Mesodermal cell (in vitro differentiated cells): ENCODE measurements around the gene STARD3NL.
"Not testable (repeated sequence)": the region's sequence is repeated elsewhere in the genome, so short reads cannot be mapped to it uniquely, and the experiment has no call there.

Source experiments
- H3K27ac ChIP-seq: 2 replicates; pipeline ENCODE4 v1.7.0; 2013; ENCODE audit warnings: mild to moderate bottlenecking, low read depth, low read length, moderate library complexity; ENCODE audit not compliant: severe bottlenecking
- H3K36me3 ChIP-seq: 2 replicates; pipeline ENCODE4 v1.7.1; 2013; ENCODE audit warnings: mild to moderate bottlenecking, low read length, moderate library complexity; ENCODE audit not compliant: control insufficient read depth, insufficient read depth
- H3K4me1 ChIP-seq: one replicate; pipeline ENCODE4 v1.7.1; 2013; ENCODE audit warnings: mild to moderate bottlenecking, low read length; ENCODE audit not compliant: insufficient read depth, control insufficient read depth, poor library complexity, severe bottlenecking
- H3K4me3 ChIP-seq: 2 replicates; pipeline ENCODE4 v1.7.0; 2013; ENCODE audit warnings: low read length, control low read depth, mild to moderate bottlenecking; ENCODE audit not compliant: insufficient read depth, poor library complexity, severe bottlenecking; ENCODE audit errors: extremely low read depth
- H3K9me3 ChIP-seq: 2 replicates; pipeline ENCODE4 v1.7.1; 2013; ENCODE audit warnings: mild to moderate bottlenecking, low read length, moderate library complexity; ENCODE audit not compliant: control insufficient read depth
- WGBS, 2 experiments: methylation state at CpG; one replicate each; pipeline ENCODE4 v1.1.5; 2013; ENCODE audit warnings: missing lambda C conversion rate in 2 of 2; ENCODE audit not compliant: insufficient coverage in 2 of 2; 5-methylcytosine and 5-hydroxymethylcytosine counted together

The STARD3NL gene

DNA sequence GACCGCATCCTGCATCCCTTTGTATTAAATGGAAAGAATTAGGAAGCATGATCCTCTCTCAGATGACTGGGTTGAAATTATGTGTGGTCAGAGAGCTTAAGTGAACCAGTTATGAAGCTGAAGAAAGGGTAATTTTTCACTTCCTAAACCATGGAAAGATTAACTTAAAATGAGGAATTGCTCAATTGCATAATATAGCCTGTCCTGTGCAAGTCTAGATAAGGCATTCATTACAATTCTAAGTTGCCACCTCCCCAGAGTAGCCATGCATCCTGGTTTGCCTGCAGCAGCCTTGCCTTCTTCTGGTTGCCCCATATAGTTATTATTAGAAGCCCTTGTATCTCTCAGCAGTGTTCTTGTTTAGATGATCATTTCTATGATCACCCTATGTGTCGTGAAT, 45.3 kb downstream of the STARD3NL start:
- Histone ChIP-seq H3K36me3 (peaks cover 62% of the 10 kb centered on the region), H3K4me3 (no peak overlapping the region), H3K4me1 (no peaks in the 10 kb centered on the region), H3K9me3 (no peaks in the 10 kb centered on the region), H3K27ac (no peak overlapping the region)
- 91 to 100% methylated on average over 1 of the region's 2 CpGs for WGBS, 2 experiments

GRCh38 chr7:38224392-38224791, 46.3 kb downstream of the STARD3NL start:
- Histone ChIP-seq H3K36me3 (peaks cover 56% of the 10 kb centered on the region), H3K27ac (no peak overlapping the region), H3K9me3 (no peaks in the 10 kb centered on the region), H3K4me3 (no peak overlapping the region), H3K4me1 (no peaks in the 10 kb centered on the region)
- WGBS, 2 experiments: 82 to 92% methylated on average over 2 to 3 of the region's 5 CpGs

DNA sequence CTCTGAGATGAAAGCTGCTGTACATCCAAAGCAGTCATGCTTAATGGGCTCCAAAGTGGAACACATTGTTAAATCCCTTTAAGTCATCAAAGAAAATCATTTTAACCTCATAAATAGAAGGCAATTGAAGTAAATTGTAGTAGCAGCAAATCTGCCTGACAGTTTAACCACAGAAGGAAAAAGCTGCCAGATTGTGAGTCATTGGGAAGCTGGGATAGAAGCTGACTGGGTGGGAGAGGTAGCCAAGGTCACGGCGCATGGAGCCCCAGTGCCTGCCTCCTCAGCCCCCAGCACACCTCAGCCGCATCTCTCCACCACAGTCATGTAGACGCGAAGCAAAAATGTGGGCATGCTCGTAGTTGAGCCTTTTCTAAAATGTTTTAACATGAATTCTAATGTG, 51.3 kb downstream of the STARD3NL start:
- no peak overlapping the region for H3K27ac ChIP-seq
- no peaks in the 10 kb centered on the region for H3K9me3 ChIP-seq
- no peaks in the 10 kb centered on the region for H3K4me1 ChIP-seq
- H3K4me3 ChIP-seq: no peak overlapping the region
- 92 to 100% methylated on average over 6 of the region's 6 CpGs for WGBS, 2 experiments
- H3K36me3 ChIP-seq: peaks cover 37% of the 10 kb centered on the region

DNA sequence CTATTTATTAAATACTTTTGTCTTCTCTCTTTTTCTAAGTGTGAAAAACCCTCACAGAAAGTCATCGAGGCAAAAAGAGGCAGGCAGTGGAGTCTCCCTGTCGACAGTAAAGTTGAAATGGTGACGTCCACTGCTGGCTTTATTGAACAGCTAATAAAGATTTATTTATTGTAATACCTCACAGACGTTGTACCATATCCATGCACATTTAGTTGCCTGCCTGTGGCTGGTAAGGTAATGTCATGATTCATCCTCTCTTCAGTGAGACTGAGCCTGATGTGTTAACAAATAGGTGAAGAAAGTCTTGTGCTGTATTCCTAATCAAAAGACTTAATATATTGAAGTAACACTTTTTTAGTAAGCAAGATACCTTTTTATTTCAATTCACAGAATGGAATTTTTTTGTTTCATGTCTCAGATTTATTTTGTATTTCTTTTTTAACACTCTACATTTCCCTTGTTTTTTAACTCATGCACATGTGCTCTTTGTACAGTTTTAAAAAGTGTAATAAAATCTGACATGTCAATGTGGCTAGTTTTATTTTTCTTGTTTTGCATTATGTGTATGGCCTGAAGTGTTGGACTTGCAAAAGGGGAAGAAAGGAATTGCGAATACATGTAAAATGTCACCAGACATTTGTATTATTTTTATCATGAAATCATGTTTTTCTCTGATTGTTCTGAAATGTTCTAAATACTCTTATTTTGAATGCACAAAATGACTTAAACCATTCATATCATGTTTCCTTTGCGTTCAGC, 52.0 kb downstream of the STARD3NL start:
- no peaks in the 10 kb centered on the region for H3K9me3 ChIP-seq
- H3K36me3 ChIP-seq: peaks cover 34% of the 10 kb centered on the region
- no peak overlapping the region for H3K27ac ChIP-seq
- H3K4me3 ChIP-seq: no peak overlapping the region
- no peaks in the 10 kb centered on the region for H3K4me1 ChIP-seq
- WGBS, 2 experiments: 67 to 100% methylated on average over 1 of the region's 6 CpGs

DNA sequence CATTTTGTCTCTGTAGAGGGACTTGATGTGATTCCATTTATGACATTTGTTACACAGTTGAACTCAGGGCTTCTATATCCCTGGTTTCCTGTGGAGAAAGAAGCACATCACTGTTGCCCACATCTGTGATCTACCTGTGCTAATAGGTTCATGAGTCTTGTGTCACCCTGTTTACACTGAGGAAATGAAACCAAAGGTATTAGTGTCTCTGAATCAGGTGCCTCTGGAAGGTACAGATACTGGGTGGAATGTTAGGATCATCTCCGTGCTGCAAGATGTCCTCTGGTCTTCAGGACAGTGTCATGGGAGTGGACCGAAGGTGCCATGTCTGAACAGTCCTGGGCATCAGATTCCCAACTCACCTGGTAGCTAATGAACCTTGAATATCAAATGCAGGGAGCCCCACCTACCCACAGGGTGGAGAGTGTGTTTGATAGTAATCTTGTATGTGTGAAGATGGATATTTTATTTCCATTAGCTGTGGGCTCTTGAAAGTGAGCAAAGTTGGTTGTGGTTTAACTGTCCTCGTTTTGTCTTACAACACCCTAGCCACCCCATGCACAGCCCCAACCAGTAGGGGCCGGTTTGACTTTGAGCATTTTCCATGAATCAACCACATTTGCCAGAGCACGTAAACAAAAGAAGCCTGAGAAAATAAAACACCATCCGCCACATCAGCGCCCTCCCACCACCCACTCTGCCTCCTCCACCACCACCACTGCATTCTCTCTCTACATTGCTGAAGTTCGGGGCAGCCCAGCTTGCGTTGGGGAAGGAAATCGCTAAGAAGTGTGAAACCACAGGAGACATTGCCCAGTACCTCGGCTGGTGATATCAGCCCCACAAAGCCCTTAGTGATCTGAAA, 54.7 kb downstream of the STARD3NL start:
- no peaks in the 10 kb centered on the region for H3K9me3 ChIP-seq
- H3K4me3 ChIP-seq: no peak overlapping the region
- 81 to 85% methylated on average over 5 to 8 of the region's 11 CpGs for WGBS, 2 experiments
- H3K27ac ChIP-seq: no peak overlapping the region
- H3K36me3 ChIP-seq: peaks cover 19% of the 10 kb centered on the region
- no peaks in the 10 kb centered on the region for H3K4me1 ChIP-seq

DNA sequence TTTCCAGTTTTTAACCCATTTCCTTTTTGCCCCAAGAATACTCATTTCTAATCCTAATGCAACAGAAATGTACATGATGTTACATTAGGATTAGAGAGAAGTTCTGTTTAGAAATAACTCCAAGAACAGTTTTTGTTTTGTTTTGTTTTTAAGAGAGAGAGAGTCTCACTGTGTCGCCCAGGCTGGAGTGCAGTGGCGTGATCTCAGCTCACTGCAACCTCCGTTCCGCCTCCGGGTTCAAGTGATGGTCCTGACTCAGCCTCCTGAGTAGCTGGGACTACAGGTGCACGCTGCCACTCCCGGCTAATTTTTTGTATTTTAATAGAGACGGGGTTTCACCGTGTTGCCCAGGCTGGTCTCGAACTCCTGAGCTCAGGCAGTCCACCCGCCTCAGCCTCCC, 56.7 kb downstream of the STARD3NL start:
- H3K4me1 ChIP-seq, H3K27ac ChIP-seq, H3K4me3 ChIP-seq, H3K9me3 ChIP-seq: not testable (repeated sequence)
- peaks cover 11% of the 10 kb centered on the region for H3K36me3 ChIP-seq
- 96 to 98% methylated on average over 11 of the region's 11 CpGs for WGBS, 2 experiments

DNA sequence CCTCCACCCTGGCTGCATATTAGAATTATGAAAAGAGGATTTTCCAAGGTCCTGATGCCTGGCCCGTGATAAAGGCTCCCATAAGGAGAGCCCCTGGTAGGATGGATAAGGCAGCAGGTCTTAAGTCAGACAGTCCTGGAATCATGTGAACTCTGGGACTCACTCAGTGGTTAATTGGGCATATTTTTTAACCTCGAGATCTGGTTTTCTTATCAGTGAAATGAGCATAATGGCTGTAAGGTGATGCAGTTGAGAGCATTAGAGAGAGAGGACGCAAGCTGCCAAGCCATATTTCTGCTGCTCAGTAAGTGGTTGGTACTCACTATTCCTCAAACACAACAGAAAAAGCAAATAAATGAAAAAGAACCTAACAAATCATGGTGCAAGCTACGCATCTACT, 57.6 kb downstream of the STARD3NL start:
- WGBS, 2 experiments: 79 to 100% methylated on average over 2 of the region's 4 CpGs

DNA sequence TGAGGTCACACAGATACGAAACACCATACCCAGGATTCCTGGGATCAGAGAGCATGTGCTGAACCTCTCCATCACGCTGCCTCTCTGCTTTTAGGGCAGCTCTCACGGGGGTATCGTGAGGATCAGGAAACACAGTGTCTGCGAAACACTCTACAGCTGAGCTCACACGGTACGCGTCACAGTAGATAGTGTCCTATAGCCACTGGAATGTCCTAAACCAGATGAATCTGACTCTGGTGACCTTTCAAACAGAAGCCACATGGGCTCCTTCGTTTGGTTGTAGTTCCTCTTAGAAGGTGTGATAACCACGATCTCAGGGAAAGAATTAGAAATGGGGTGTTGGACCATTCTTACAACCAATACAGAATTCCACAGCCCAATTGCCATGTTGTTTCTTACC, 61.1 kb downstream of the STARD3NL start:
- H3K27ac ChIP-seq, H3K4me1 ChIP-seq, H3K36me3 ChIP-seq, H3K4me3 ChIP-seq, H3K9me3 ChIP-seq: not testable (repeated sequence)
- 93 to 95% methylated on average over 7 of the region's 10 CpGs for WGBS, 2 experiments

More for the DNA sequence above, 57.6 kb downstream of the STARD3NL start:
- Histone ChIP-seq H3K36me3 (peaks cover 2% of the 10 kb centered on the region), H3K27ac (no peak overlapping the region), H3K9me3 (no peaks in the 10 kb centered on the region), H3K4me1 (no peaks in the 10 kb centered on the region), H3K4me3 (no peak overlapping the region)

DNA sequence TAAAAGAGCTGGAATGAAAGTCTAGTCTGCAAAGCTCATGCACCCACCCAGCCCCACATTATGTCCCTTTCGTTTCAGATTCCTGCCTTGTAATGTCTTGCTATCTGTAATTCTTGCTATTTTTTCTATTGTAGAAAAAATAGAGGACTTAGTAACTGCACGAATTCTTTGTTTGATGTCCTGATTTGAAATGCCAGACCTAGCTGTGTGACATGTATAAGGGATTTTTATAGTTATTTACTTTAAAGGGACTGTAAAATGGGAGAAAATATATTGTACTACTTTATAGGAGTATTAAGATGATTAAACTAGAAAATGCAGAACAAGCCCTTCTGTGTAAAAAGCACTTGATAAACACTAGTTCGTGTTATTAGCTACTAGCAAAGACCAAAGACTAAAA, 63.0 kb downstream of the STARD3NL start:
- Histone ChIP-seq H3K27ac (no peak overlapping the region), H3K9me3 (no peaks in the 10 kb centered on the region), H3K36me3 (no peaks in the 10 kb centered on the region), H3K4me1 (no peaks in the 10 kb centered on the region), H3K4me3 (no peak overlapping the region)
- 83% methylated on average over 1 of the region's 3 CpGs; no CpG with 5 or more reads in 1 of the 2 experiments for WGBS, 2 experiments

GRCh38 chr7:38242814-38243213, 64.8 kb downstream of the STARD3NL start:
- H3K4me1 ChIP-seq: no peaks in the 10 kb centered on the region
- H3K9me3 ChIP-seq: no peaks in the 10 kb centered on the region
- no peaks in the 10 kb centered on the region for H3K36me3 ChIP-seq
- no peak overlapping the region for H3K4me3 ChIP-seq
- WGBS, 2 experiments: 87 to 93% methylated on average over 5 to 6 of the region's 6 CpGs
- H3K27ac ChIP-seq: no peak overlapping the region

DNA sequence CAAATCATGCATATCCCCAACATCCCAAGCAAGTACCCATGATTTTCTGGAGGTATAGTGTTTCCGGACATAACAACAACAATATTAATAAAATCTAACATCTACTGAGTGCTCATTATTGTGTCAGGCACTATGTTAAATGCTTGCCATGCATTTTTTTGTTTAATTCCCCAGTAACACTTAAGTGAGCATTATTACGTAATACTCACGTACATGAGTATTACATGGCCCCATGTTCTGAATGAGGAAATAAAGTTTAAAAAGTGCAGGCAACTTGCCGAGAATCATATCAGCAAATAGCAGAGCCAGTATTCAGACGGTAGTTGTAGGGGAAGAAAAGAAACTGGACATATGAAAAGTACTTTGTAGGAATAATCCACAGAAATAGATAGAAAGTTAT, 65.3 kb downstream of the STARD3NL start:
- H3K9me3 ChIP-seq, H3K36me3 ChIP-seq, H3K27ac ChIP-seq, H3K4me1 ChIP-seq, H3K4me3 ChIP-seq: not testable (repeated sequence)
- 86 to 88% methylated on average over 1 to 4 of the region's 5 CpGs for WGBS, 2 experiments
